ENCODE results near the gene MFGE8. TPM values are rescaled to one million over a fixed set of nuclear protein-coding genes. Genes with fewer than 3 reads are reported as not detected.
"Not testable (repeated sequence)": the region's sequence is repeated elsewhere in the genome, so short reads cannot be mapped to it uniquely, and the experiment has no call there.

The MFGE8 gene
- total RNA-seq, 4 donors from 2014 or later = 51.8 to 156 (median 78.3) TPM

DNA sequence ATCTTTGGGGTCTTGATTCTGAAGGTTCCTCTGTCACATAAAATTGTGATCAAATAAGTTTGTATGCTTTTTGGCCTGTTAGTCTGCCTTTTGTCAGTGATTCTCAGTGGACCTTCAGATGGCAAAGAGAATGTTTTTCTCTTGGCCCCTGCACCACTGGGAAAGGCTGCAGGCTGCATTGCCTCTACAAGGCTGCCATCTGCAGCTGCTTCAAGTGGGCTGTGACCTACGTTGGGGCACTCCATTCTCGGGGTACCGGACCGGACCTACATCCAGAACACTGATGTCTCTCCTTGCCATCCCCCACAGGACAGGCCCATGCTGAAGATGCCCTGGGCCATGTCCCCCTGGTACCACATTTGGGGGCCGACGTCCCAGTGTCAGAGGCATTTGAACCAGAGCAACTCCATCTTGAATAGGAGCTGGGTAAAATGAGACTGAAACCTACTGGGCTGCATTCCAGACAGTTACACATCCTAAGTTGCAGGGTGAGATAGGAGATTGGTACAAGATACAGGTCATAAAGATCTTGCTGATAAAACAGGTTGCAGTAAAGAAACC, 37.5 kb upstream of the MFGE8 start:
- Histone ChIP-seq H3K4me1 (no peaks in the 10 kb centered on the region), H3K27ac (no peak overlapping the region), H3K9me3 (no peaks in the 10 kb centered on the region), H3K27me3 (no peaks in the 10 kb centered on the region), H3K4me3 (no peak overlapping the region), H3K36me3 (no peaks in the 10 kb centered on the region)
- no peak for DNase-seq
- TF ChIP-seq CTCF (IDR thresholded peaks at IDR 0.05) = no peak
- no peak for TF ChIP-seq POLR2A (IDR thresholded peaks at IDR 0.05)

DNA sequence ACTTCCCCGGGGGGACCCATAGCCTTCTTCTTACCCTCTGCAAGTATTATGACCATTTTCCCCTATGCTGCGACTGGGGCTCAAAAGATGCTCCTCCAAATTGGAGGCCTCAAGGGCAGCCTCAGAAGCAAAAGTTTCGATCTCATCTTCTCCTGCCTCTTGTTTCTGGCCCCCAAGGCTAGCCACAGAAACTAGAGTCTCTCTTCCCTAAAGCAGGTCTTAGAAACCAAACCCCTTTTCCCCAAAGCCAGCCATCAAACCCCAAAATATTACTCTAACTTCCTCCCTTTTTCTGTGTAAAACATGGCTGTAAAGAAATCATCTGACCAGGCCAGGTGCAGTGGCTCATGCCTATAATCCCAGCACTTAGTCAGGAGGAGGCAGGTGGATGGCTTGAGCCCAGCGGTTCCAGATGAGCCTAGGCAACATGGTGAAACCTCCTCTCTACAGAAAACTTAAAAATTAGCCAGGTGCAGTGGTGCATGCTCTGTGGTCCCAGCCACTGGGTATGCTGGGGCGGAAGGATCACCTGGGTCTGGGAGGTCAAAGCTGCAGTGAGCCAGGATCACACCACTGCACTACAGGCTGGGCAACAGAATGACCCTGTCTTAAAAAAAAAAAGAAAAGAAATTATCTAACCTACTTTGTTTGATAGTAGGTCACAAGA, 36.7 kb upstream of the MFGE8 start:
- no peak for TF ChIP-seq CTCF (IDR thresholded peaks at IDR 0.05)
- TF ChIP-seq POLR2A (IDR thresholded peaks at IDR 0.05) = no peak
- DNase-seq = no peak
- Histone ChIP-seq H3K9me3 (no peaks in the 10 kb centered on the region), H3K27me3 (no peaks in the 10 kb centered on the region), H3K27ac (no peak overlapping the region), H3K36me3 (no peaks in the 10 kb centered on the region), H3K4me1 (no peaks in the 10 kb centered on the region), H3K4me3 (no peak overlapping the region)

DNA sequence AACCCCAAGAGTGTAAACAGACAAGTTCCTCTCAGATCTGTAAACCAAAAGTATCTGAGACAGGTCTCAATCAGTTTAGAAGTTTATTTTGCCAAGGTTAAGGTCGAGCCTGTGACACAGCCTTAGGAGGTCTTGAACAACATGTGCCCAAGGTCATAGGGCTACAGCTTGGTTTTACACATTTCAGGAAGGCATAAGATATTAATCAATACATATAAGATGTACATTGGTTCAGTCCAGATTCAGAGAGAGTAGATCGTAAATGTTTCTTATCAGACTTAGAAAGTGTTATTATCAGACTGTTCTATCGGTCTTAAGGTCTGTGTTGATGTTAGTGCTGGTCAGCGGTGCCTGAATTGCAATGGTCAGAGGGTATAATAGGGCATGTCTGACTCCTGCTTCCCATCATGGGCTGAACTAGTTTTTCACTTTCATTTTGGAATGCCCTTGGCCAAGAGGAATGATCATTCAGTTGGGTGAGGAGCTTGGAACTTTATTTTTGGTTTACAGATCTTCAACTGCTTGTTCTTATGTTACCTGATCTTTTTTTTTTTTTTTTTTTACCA, 27.0 kb upstream of the MFGE8 start:
- no peaks in the 10 kb centered on the region for H3K36me3 ChIP-seq
- no peak overlapping the region for H3K4me3 ChIP-seq
- no peak overlapping the region for H3K27ac ChIP-seq
- no peaks in the 10 kb centered on the region for H3K9me3 ChIP-seq
- no peaks in the 10 kb centered on the region for H3K27me3 ChIP-seq
- DNase-seq = no peak
- TF ChIP-seq CTCF (IDR thresholded peaks at IDR 0.05) (no peak), POLR2A (IDR thresholded peaks at IDR 0.05) (no peak)
- no peaks in the 10 kb centered on the region for H3K4me1 ChIP-seq

DNA sequence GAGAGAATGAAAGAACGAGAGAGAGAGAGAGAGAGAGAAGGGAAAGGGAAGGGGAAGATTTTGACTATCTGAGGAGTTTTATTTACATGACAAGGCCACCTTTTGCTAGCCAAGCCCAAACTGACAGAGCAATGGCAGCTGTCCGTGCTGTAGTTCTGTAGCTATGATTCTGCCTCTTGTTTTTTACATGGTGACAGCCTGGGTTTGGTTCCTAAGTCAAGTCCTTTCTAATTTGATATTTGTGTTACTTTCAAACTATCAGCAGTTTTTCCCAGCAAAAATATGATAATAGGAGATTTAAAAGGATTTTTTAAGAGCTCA, 26.3 kb upstream of the MFGE8 start:
- DNase-seq = no peak
- no peak overlapping the region for H3K27ac ChIP-seq
- H3K4me1 ChIP-seq = no peaks in the 10 kb centered on the region
- H3K4me3 ChIP-seq = no peak overlapping the region
- no peaks in the 10 kb centered on the region for H3K36me3 ChIP-seq
- no peaks in the 10 kb centered on the region for H3K9me3 ChIP-seq
- H3K27me3 ChIP-seq = no peaks in the 10 kb centered on the region
- TF ChIP-seq POLR2A (IDR thresholded peaks at IDR 0.05) (no peak), CTCF (IDR thresholded peaks at IDR 0.05) (no peak)

GRCh38 chr15:88938802-88939485, 25.8 kb upstream of the MFGE8 start:
- no peak overlapping the region for H3K27ac ChIP-seq
- H3K36me3 ChIP-seq = no peaks in the 10 kb centered on the region
- no peak for DNase-seq
- no peaks in the 10 kb centered on the region for H3K27me3 ChIP-seq
- no peak overlapping the region for H3K4me3 ChIP-seq
- TF ChIP-seq CTCF (IDR thresholded peaks at IDR 0.05) (no peak), POLR2A (IDR thresholded peaks at IDR 0.05) (no peak)
- H3K4me1 ChIP-seq = no peaks in the 10 kb centered on the region
- peaks cover 0 to 1% (median 0%) of the 10 kb centered on the region in 4 donors for H3K9me3 ChIP-seq

GRCh38 chr15:88934449-88934848, 21.3 kb upstream of the MFGE8 start:
- not testable (repeated sequence) for H3K4me1 ChIP-seq, H3K27ac ChIP-seq, H3K9me3 ChIP-seq, DNase-seq, H3K36me3 ChIP-seq, H3K27me3 ChIP-seq, H3K4me3 ChIP-seq

Data from Peyer's patch (tissue), 4 donors.